ENCODE measurements around the gene BTNL8.

DNA sequence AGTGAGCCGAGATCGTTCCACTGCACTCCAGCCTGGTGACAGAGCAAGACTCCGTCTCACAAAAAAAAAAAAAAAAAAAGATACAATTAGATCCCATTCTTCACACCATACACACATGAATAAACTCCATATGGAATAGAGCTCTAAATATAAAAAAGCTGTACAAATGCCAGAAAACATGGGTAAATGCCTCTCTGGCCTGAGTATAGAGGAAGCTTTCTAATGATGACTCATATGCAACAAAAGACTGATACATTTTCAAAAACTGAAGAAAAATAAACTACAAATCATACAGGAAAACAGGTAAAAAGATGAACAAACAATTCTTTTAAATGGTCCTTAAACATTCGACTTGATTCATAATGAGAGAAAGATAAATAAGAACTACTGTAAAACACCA lies 46.5 kb upstream of the BTNL8 start:
- TF ChIP-seq, protein P1, sequence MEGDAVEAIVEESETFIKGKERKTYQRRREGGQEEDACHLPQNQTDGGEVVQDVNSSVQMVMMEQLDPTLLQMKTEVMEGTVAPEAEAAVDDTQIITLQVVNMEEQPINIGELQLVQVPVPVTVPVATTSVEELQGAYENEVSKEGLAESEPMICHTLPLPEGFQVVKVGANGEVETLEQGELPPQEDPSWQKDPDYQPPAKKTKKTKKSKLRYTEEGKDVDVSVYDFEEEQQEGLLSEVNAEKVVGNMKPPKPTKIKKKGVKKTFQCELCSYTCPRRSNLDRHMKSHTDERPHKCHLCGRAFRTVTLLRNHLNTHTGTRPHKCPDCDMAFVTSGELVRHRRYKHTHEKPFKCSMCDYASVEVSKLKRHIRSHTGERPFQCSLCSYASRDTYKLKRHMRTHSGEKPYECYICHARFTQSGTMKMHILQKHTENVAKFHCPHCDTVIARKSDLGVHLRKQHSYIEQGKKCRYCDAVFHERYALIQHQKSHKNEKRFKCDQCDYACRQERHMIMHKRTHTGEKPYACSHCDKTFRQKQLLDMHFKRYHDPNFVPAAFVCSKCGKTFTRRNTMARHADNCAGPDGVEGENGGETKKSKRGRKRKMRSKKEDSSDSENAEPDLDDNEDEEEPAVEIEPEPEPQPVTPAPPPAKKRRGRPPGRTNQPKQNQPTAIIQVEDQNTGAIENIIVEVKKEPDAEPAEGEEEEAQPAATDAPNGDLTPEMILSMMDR (IDR thresholded peaks at IDR 0.05) = no peak
- TF ChIP-seq, protein P2, sequence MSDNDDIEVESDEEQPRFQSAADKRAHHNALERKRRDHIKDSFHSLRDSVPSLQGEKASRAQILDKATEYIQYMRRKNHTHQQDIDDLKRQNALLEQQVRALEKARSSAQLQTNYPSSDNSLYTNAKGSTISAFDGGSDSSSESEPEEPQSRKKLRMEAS (CRISPR knock-in tag; IDR thresholded peaks at IDR 0.05) = no peak
- no peak for TF ChIP-seq KAT7 (CRISPR knock-in tag; IDR thresholded peaks at IDR 0.05; ENCODE audit: borderline replicate concordance)
- no peak for TF ChIP-seq FOXJ3 (CRISPR knock-in tag; IDR thresholded peaks at IDR 0.05; ENCODE audit: borderline replicate concordance)
- no peak for TF ChIP-seq TP53 (CRISPR knock-in tag; IDR thresholded peaks at IDR 0.05)
- no peak for TF ChIP-seq ZNF219 (CRISPR knock-in tag; IDR thresholded peaks at IDR 0.05; ENCODE audit: borderline replicate concordance)
- no peak for TF ChIP-seq ATF1 (CRISPR knock-in tag; IDR thresholded peaks at IDR 0.05)
- TF ChIP-seq SP1 (CRISPR knock-in tag; conservative IDR thresholded peaks at IDR 0.05) = no peak
